Skeletal muscle satellite cell (primary cell): Measurements from ENCODE around the gene KLRB1.
"Not testable (repeated sequence)": the region's sequence is repeated elsewhere in the genome, so short reads cannot be mapped to it uniquely, and the experiment has no call there.

Source experiments
- H3K27me3 ChIP-seq: 2 replicates; pipeline ENCODE4 v1.7.0; 2013; ENCODE audit warnings: low read length; ENCODE audit not compliant: control insufficient read depth, insufficient read depth
- H3K36me3 ChIP-seq: 2 replicates; pipeline ENCODE4 v1.7.0; 2013; ENCODE audit warnings: mild to moderate bottlenecking, control low read depth, low read length; ENCODE audit not compliant: insufficient read depth
- H3K4me1 ChIP-seq: 2 replicates; pipeline ENCODE4 v1.7.0; 2013; ENCODE audit warnings: low read length; ENCODE audit not compliant: control insufficient read depth, insufficient read depth
- H3K4me2 ChIP-seq: 2 replicates; pipeline ENCODE4 v1.7.0; 2013; ENCODE audit warnings: mild to moderate bottlenecking, low read length
- H3K4me3 ChIP-seq: 2 replicates; pipeline ENCODE4 v1.7.0; 2013; ENCODE audit warnings: low read length
- H3K9ac ChIP-seq: 2 replicates; pipeline ENCODE4 v1.7.0; 2013; ENCODE audit warnings: mild to moderate bottlenecking, low read depth, low read length, moderate library complexity
- H3K9me3 ChIP-seq: replicated peaks from 2 replicates; pipeline ENCODE4 v1.7.0; 2013; ENCODE audit warnings: mild to moderate bottlenecking, control low read depth, low read length

KLRB1 gene

DNA sequence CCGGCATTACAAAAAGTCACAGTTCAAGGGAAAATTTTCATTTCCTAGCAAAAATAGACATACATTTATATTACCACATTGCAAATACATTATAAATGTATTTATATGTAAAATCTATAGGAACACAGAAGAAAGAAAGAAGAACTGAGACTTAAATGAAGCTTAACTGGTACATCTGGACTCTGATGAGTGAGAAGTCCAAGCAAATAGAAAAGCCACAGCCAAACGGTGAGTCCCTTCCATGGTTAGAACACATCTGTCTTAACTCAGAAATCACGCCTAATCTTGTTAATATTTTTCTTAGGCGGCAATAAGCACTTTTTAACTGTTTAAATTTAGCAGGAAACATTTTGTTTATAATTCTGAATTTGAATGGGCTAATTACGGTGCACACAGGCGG, 9.4 kb upstream of the KLRB1 start:
- no peaks in the 10 kb centered on the region for H3K9me3 ChIP-seq
- no peak overlapping the region for H3K9ac ChIP-seq
- no peaks in the 10 kb centered on the region for H3K36me3 ChIP-seq
- no peak overlapping the region for H3K4me2 ChIP-seq
- no peaks in the 10 kb centered on the region for H3K4me1 ChIP-seq
- no peak overlapping the region for H3K4me3 ChIP-seq
- H3K27me3 ChIP-seq: no peaks in the 10 kb centered on the region

DNA sequence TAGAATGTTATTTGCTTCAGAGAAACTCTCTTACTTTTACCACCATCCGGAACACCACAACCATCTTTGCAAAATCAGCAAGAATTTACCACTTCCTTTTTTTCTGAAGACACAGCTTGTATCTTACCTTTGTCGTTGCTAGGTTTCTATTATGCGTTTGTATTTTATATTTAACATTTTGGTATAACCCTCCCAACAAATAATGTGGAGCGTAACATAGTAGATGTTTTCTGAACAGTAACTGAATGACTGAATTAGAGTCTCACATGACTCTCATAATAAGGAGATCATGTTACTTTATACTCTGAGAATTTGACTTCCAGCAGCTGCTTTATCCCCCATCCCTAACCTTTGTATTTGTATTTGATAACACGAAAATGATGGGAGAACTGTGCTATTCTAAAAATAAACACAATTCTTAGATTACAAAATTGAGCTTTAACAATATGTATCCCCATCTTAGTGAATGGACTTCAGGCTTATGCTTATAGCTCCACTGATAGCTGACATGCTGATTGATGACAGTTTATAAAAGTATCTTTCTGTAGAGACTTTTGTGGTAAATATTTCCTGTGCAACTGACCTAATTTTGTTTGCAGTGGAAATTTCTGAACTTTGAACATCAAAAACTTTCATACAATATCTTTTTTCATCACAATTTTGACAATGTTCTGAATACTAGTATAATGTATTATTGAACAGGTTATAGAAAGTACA, 7.9 kb upstream of the KLRB1 start:
- no peak overlapping the region for H3K9ac ChIP-seq

GRCh38 chr12:9610606-9611005, 2.9 kb upstream of the KLRB1 start:
- not testable (repeated sequence) for H3K4me2 ChIP-seq, H3K9me3 ChIP-seq, H3K4me3 ChIP-seq, H3K4me1 ChIP-seq, H3K9ac ChIP-seq, H3K36me3 ChIP-seq, H3K27me3 ChIP-seq

More for the DNA sequence above, 7.9 kb upstream of the KLRB1 start:
- no peaks in the 10 kb centered on the region for H3K36me3 ChIP-seq
- H3K4me1 ChIP-seq: no peaks in the 10 kb centered on the region
- H3K9me3 ChIP-seq: no peaks in the 10 kb centered on the region
- H3K27me3 ChIP-seq: no peaks in the 10 kb centered on the region
- H3K4me2 ChIP-seq: no peak overlapping the region
- no peak overlapping the region for H3K4me3 ChIP-seq

DNA sequence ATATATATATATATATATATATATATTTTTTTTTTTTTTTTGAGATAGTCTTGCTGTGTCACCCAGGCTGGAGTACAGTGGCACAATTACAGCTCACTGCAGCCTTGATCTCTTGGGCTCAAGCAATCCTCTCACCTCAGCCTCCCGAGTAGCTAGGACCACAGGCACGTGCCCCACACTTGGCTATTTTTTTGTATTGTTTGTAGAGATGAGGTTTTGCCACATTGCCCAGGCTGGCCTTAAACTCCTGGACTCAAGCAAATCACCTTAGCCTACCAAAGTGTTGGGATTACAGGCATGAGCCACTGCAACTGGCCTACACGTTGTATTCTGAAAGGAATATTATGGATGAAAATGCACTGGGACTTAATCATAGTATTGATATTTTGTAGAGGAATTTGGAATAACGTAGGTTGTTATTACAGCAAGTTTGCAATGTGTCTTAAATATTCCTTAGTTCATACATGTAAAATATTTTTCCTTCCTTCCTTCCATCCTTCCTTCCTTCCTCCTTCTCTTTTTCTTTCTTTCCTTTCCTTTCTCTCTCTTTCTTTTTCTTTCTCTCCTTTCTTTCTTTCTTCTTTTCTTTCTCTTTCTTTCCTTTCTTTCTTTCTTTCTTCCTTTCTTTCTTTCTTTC, 862 bp downstream of the KLRB1 start:
- Histone ChIP-seq H3K4me3 (no peak overlapping the region), H3K4me2 (no peak overlapping the region), H3K9me3 (no peaks in the 10 kb centered on the region), H3K4me1 (no peaks in the 10 kb centered on the region), H3K27me3 (no peaks in the 10 kb centered on the region), H3K9ac (no peak overlapping the region), H3K36me3 (no peaks in the 10 kb centered on the region)

DNA sequence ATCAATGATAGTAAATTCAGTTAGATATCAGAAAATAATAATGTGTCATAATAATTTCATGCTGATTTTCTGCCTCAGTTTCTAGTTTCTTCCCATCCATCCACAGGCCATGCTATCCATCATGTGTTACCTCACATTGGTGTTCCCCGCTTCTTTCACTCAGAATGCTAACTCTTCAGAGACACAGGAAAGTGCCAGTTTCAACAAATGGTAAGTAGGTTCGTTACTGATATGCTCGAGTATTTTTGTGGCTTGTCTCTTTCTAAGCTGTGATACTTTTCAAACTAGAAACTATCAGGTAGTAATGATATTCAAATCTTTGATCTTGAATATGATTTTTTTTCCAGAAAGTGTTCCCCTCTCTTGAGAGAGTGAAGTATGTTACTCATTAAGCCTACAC, 1.5 kb downstream of the KLRB1 start:
- Histone ChIP-seq H3K4me3 (no peak overlapping the region), H3K9ac (no peak overlapping the region)

GRCh38 chr12:9605483-9605882, 2.2 kb downstream of the KLRB1 start:
- no peak overlapping the region for H3K4me2 ChIP-seq

More for the DNA sequence above, 1.5 kb downstream of the KLRB1 start:
- no peaks in the 10 kb centered on the region for H3K4me1 ChIP-seq
- H3K27me3 ChIP-seq: no peaks in the 10 kb centered on the region
- H3K36me3 ChIP-seq: no peaks in the 10 kb centered on the region
- no peak overlapping the region for H3K4me2 ChIP-seq
- H3K9me3 ChIP-seq: no peaks in the 10 kb centered on the region

DNA sequence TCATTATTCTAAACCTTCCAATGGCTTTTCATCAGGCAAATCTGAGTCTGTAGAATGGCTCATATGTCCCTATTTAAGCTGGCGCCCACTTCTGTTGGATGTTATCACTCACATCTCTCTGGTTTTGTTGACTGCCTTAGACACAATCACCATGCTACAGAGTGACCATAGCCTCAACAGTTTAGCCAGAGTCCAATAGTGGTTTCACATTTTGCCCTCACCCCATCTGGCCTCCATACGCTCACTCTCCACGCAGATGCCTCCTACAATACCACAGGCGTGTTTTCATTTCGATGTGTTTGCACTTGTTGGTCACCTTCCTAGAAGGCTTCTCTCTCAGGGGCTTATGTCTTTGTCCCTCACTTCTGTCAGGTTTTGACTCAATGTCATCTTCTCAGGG, 3.4 kb downstream of the KLRB1 start:
- Histone ChIP-seq H3K4me1 (no peaks in the 10 kb centered on the region), H3K27me3 (no peaks in the 10 kb centered on the region), H3K4me3 (no peak overlapping the region), H3K9me3 (no peaks in the 10 kb centered on the region), H3K36me3 (no peaks in the 10 kb centered on the region), H3K9ac (no peak overlapping the region), H3K4me2 (no peak overlapping the region)

More at GRCh38 chr12:9605483-9605882, 2.2 kb downstream of the KLRB1 start:
- H3K36me3 ChIP-seq: no peaks in the 10 kb centered on the region
- no peaks in the 10 kb centered on the region for H3K9me3 ChIP-seq
- no peaks in the 10 kb centered on the region for H3K4me1 ChIP-seq
- H3K9ac ChIP-seq: no peak overlapping the region
- H3K27me3 ChIP-seq: no peaks in the 10 kb centered on the region
- H3K4me3 ChIP-seq: no peak overlapping the region

DNA sequence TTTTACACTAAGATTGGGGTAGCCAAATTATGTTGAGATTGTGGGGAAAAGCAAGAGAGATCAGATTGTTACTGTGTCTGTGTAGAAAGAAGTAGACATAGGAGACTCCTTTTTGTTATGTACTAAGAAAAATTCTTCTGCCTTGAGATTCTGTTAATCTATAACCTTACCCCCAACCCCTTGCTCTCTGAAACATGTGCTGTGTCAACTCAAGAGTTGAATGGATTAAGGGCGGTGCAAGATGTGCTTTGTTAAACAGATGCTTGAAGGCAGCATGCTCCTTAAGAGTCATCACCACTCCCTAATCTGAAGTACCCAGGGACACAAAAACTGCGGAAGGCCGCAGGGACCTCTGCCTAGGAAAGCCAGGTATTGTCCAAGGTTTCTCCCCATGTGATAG, 7.3 kb downstream of the KLRB1 start:
- H3K4me1 ChIP-seq, H3K4me3 ChIP-seq, H3K36me3 ChIP-seq, H3K4me2 ChIP-seq, H3K9me3 ChIP-seq, H3K27me3 ChIP-seq, H3K9ac ChIP-seq: not testable (repeated sequence)

- Histone ChIP-seq H3K4me2 (no peak overlapping the region), H3K4me1 (no peaks in the 10 kb centered on the region), H3K9me3 (no peaks in the 10 kb centered on the region), H3K4me3 (no peak overlapping the region), H3K27me3 (no peaks in the 10 kb centered on the region), H3K36me3 (no peaks in the 10 kb centered on the region), H3K9ac (no peak overlapping the region)
Observed at GRCh38 chr12:9598363-9598762, 9.4 kb downstream of the KLRB1 start.

DNA sequence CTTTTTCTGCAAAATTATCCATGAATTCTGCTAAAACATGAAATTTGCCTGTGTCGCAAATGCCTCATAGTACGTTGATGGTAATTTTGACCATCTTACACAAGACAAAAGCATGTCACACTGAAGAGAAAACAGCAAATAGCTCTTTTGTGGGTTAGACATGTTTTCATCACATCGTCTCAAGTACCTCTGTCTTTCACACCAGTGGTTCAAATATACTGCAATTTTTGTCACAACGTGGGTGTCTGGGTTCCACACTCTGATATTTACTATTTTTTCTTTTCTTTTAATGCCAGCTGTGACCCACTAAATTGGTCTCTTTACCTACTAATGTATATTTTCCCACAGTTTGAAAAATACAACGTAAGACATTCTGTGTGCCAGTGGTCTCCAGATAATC, 10.4 kb downstream of the KLRB1 start:
- Histone ChIP-seq H3K27me3 (no peaks in the 10 kb centered on the region), H3K4me3 (no peak overlapping the region), H3K4me1 (no peaks in the 10 kb centered on the region), H3K9me3 (no peaks in the 10 kb centered on the region), H3K4me2 (no peak overlapping the region), H3K36me3 (no peaks in the 10 kb centered on the region), H3K9ac (no peak overlapping the region)

DNA sequence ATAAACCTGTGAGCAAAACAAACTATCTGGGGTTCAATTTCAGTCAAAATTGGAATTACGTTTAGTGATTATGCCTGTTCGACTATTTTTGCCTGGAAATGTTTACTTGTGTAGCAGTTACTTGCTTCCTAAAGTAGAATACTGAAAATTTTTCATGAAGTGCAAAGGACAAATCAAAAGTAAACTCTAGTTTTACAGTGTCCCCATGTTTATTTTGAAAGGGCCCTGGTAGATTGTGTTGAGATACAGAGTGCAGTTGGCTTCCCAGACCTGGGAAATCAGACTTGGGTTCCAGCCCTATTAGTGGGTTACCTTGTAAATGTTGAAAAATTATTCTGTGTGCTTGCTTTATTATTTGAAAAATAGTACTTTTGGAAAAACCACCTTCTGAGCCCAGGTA, 17.3 kb downstream of the KLRB1 start:
- no peak overlapping the region for H3K4me3 ChIP-seq
- H3K36me3 ChIP-seq: no peaks in the 10 kb centered on the region
- H3K9me3 ChIP-seq: no peaks in the 10 kb centered on the region
- H3K4me2 ChIP-seq: no peak overlapping the region
- no peaks in the 10 kb centered on the region for H3K4me1 ChIP-seq
- H3K27me3 ChIP-seq: no peaks in the 10 kb centered on the region
- H3K9ac ChIP-seq: no peak overlapping the region

DNA sequence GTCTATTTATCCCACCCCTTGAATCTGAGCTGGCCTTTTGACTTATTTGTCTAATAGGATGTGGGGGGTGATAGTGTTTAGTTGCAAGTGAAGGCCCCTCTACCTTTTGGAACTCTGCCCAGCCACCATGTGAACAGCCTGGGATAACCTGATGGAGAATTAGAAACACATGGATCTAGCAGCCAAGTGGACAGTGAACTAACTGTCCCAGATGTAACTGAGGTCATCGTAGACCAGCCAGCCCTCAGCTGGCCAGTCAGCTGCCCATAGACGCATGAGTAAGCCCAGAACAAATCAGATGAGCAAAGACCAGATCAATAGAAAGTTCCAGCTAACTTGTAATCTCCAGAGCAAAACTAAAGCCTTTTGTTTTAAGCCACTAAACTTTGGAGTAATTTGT, 19.0 kb downstream of the KLRB1 start:
- Histone ChIP-seq H3K27me3 (no peaks in the 10 kb centered on the region), H3K9me3 (no peaks in the 10 kb centered on the region), H3K36me3 (no peaks in the 10 kb centered on the region)

More for the DNA sequence above, 19.0 kb downstream of the KLRB1 start:
- no peak overlapping the region for H3K9ac ChIP-seq
- H3K4me3 ChIP-seq: no peak overlapping the region
- H3K4me2 ChIP-seq: no peak overlapping the region
- H3K4me1 ChIP-seq: no peaks in the 10 kb centered on the region
